K562 (cell line): ENCODE data around the gene ZDHHC14. TPM values are rescaled to one million over a fixed set of nuclear protein-coding genes. Genes with fewer than 3 reads are reported as not detected.

ENCODE experiments used
- ATAC-seq: fragments of 200-7000 bp; cut with Tn5 transposase; 3 replicates; pipeline ENCODE4 v1.9.1; 2020; ENCODE audit warnings: moderate library complexity
- BruUV-seq: library from RNA; stranded (reverse); fragments of 400-500 nt; replicated peaks from 2 replicates; lab custom pipeline; 2021; lab: Mats Ljungman, UMichigan
- CTCF ChIA-PET: fragments of 300-600 bp; formaldehyde crosslinking; extraction: SDS; loops from one replicate; lab custom pipeline; 2021; ENCODE audit warnings: low intra/inter-chr PET ratio; lab: Yijun Ruan, JAX
- POLR2A ChIA-PET: fragments of 300-600, 350-650 bp; sonication (Branson Sonifier 250); formaldehyde crosslinking; extraction: SDS; loops from one replicate; lab custom pipeline; 2021; ENCODE audit warnings: antibody characterized with exemption, inconsistent platforms; lab: Yijun Ruan, JAX
- DNase-seq, 4 experiments: peaks; one replicate each; pipeline versions ENCODE4 v3.0.0 to v3.0.0-alpha.2; 2011 to 2018; ENCODE audit warnings: low spot score in 3 of 4, mixed read lengths in 3 of 4; ENCODE audit errors: extremely low read depth in 1 of 4
- FAIRE-seq: peaks from 2 replicates; lab custom pipeline; 2011; peaks lifted over from hg19 to GRCh38; lab: Jason Lieb, UNC
- H2AFZ ChIP-seq: 2 replicates; pipeline ENCODE4 v1.6.0; 2011; ENCODE audit warnings: low read depth, low read length, control low read depth, inconsistent platforms
- H3K27ac ChIP-seq: fragments of 200-600 bp; 3 replicates; pipeline ENCODE4 v1.8.0; 2011; ENCODE audit warnings: low read depth, mild to moderate bottlenecking, control low read depth, inconsistent platforms, low read length, moderate library complexity, mixed read lengths; ENCODE audit errors: extremely low read depth
- H3K27me3 ChIP-seq, 2 experiments: fragments of 300-600 bp in 1 of 2; 2 replicates in 1 of 2; 3 replicates in 1 of 2; pipeline versions ENCODE4 v1.6.0 to v1.8.0; 2011; ENCODE audit warnings: inconsistent platforms in 2 of 2, low read length in 2 of 2, mild to moderate bottlenecking in 1 of 2, mixed read lengths in 1 of 2, moderate library complexity in 1 of 2; ENCODE audit not compliant: control insufficient read depth in 2 of 2, insufficient read depth in 2 of 2
- H3K36me3 ChIP-seq: fragments of 300-600 bp; 3 replicates; pipeline ENCODE4 v1.8.0; 2011; ENCODE audit warnings: mild to moderate bottlenecking, low read length, inconsistent platforms; ENCODE audit not compliant: control insufficient read depth, insufficient read depth
- H3K4me1 ChIP-seq, 2 experiments: fragments of 200-600 bp in 1 of 2; replicated peaks in 1 of 2; 2 replicates in 1 of 2; 3 replicates in 1 of 2; pipeline versions ENCODE4 v1.5.1 to v1.8.0; 2011; ENCODE audit warnings: inconsistent platforms in 2 of 2, low read length in 2 of 2, mild to moderate bottlenecking in 1 of 2, mixed read lengths in 1 of 2, moderate library complexity in 1 of 2; ENCODE audit not compliant: control insufficient read depth in 2 of 2, insufficient read depth in 2 of 2
- H3K4me2 ChIP-seq: 2 replicates; pipeline ENCODE4 v1.6.1; 2011; ENCODE audit warnings: low read length, control low read depth, inconsistent platforms, mixed read lengths; ENCODE audit not compliant: insufficient read depth
- H3K4me3 ChIP-seq: fragments of 200-600 bp; sonication (generic), shearing (Covaris generic); 2 replicates; pipeline ENCODE4 v1.5.1; 2016; ENCODE audit warnings: control low read depth, inconsistent platforms
- H3K79me2 ChIP-seq: fragments of 200-600 bp; 3 replicates; pipeline ENCODE4 v1.8.0; 2011; ENCODE audit warnings: low read length, inconsistent platforms; ENCODE audit not compliant: control insufficient read depth, insufficient read depth
- H3K9ac ChIP-seq, 2 experiments: 2 replicates each; pipeline versions ENCODE4 v1.6.0 to v1.6.1; 2011; ENCODE audit warnings: low read depth in 2 of 2, low read length in 2 of 2, control low read depth in 1 of 2, inconsistent platforms in 1 of 2, mild to moderate bottlenecking in 1 of 2, mixed read lengths in 1 of 2; ENCODE audit not compliant: insufficient read depth in 1 of 2
- H3K9me1 ChIP-seq: one replicate; pipeline ENCODE4 v1.6.0; 2011; ENCODE audit warnings: inconsistent platforms, mild to moderate bottlenecking, low read length, moderate library complexity; ENCODE audit not compliant: control insufficient read depth, insufficient read depth
- H3K9me3 ChIP-seq: replicated peaks from 2 replicates; pipeline ENCODE4 v1.5.1; 2011; ENCODE audit warnings: low read depth, low read length, inconsistent platforms; ENCODE audit not compliant: control insufficient read depth, insufficient read depth
- H4K20me1 ChIP-seq: replicated peaks from 2 replicates; pipeline ENCODE4 v1.6.1; 2011; ENCODE audit warnings: low read length, inconsistent platforms, mixed read lengths; ENCODE audit not compliant: control insufficient read depth, insufficient read depth
- ARHGAP35 ChIP-seq: fragments of 450-650 bp; IDR thresholded peaks from 2 replicates; pipeline ENCODE4 v1.6.1; 2018; ENCODE audit not compliant: partially characterized antibody
- EGR1 ChIP-seq: fragments of 450-650 bp; conservative IDR thresholded peaks from 2 replicates; pipeline ENCODE4 v1.6.1; 2017; ENCODE audit warnings: mild to moderate bottlenecking
- KLF16 ChIP-seq: IDR thresholded peaks from 2 replicates; pipeline ENCODE4 v1.6.1; 2016; ENCODE audit warnings: antibody characterized with exemption
- NFRKB ChIP-seq: fragments of 450-650 bp; IDR thresholded peaks from 2 replicates; pipeline ENCODE4 v1.6.1; 2016; ENCODE audit warnings: low read depth
- NFYB ChIP-seq: IDR thresholded peaks from 2 replicates; pipeline ENCODE4 v1.6.1; 2011; ENCODE audit warnings: mild to moderate bottlenecking, moderate library complexity; ENCODE audit not compliant: insufficient read length; ENCODE audit errors: extremely low read depth
- RBM25 ChIP-seq: fragments of 200-400 bp; formaldehyde crosslinking; IDR thresholded peaks from 2 replicates; pipeline ENCODE4 v1.6.1; 2018; ENCODE audit warnings: low read length, low read depth, moderate library complexity; ENCODE audit not compliant: severe bottlenecking
- SAFB ChIP-seq: fragments of 200-400 bp; formaldehyde crosslinking; IDR thresholded peaks from 2 replicates; pipeline ENCODE4 v1.6.1; 2017; ENCODE audit warnings: low read depth, low read length, borderline replicate concordance
- TEAD4 ChIP-seq, 2 experiments: sonication (generic) in 1 of 2; formaldehyde crosslinking in 1 of 2; IDR thresholded peaks; 2 replicates each; pipeline versions ENCODE4 v1.6.1 to v1.8.0; 2012 to 2022; ENCODE audit warnings: borderline replicate concordance in 1 of 2, inconsistent platforms in 1 of 2, low read length in 1 of 2, mild to moderate bottlenecking in 1 of 2, missing genetic modification reagents in 1 of 2
- ZNF583 ChIP-seq: fragments of 250-450 bp; sonication (Bioruptor Pico); IDR thresholded peaks from 2 replicates; pipeline ENCODE4 v1.4.0; 2020
- ZNF589 ChIP-seq: fragments of 200-800 bp; sonication (Bioruptor generic); IDR thresholded peaks from 2 replicates; pipeline ENCODE4 v1.6.1; 2016; ENCODE audit warnings: low read depth, missing genetic modification characterization, missing compliant biosample characterization
- ZNF707 ChIP-seq: fragments of 250-450 bp; sonication (Bioruptor Pico); conservative IDR thresholded peaks from 2 replicates; pipeline ENCODE4 v1.8.0; 2022; ENCODE audit warnings: inconsistent platforms, mild to moderate bottlenecking, moderate library complexity
- WGBS: fragments of 100-300 bp; shearing (Covaris generic); methylation state at CpG from one replicate; pipeline ENCODE4 v1.1.6; 2016; ENCODE audit warnings: low coverage, mixed read lengths; ENCODE audit not compliant: insufficient coverage; ENCODE audit errors: missing lambda C conversion rate; 5-methylcytosine and 5-hydroxymethylcytosine counted together
- in situ Hi-C: fragments of 300-500 bp; cut with MboI; formaldehyde crosslinking; loops from 4 replicates; pipeline ENCODE4 v1.15.0; 2018; ENCODE audit warnings: inconsistent platforms, mixed read lengths
- intact Hi-C: fragments of 100-400 bp; cut with micrococcal nuclease; formaldehyde crosslinking; loops from 2 replicates; pipeline ENCODE4 v1.14.2; 2022
- polyA plus RNA-seq, 8 experiments: library from polyadenylated mRNA; depleted of rRNA in 4 of 8; stranded (reverse) in 5 of 8; unstranded in 3 of 8; fragments of >200 nt; fragmentation: Nextera tagmentation in 2 of 8; fragmentation: Illumina TruSeq in 1 of 8; extraction: Ambion mirVana in 2 of 8; extraction: Trizol in 1 of 8; gene quantifications; 2 replicates each; pipeline versions ENCODE4 v1.2.1 to v1.2.3, GENCODE V29; 2011 to 2014; ENCODE audit warnings: inconsistent platforms in 1 of 8, missing spikeins in 1 of 8
- total RNA-seq, 7 experiments: library from RNA; depleted of rRNA in 6 of 7; stranded (reverse); fragments of >200 nt in 6 of 7; fragmentation: Illumina TruSeq in 2 of 7; extraction: Trizol in 2 of 7; gene quantifications; 2 replicates each; pipeline versions ENCODE4 v1.2.1 to v1.2.3, GENCODE V29; 2011 to 2021; ENCODE audit warnings: low replicate concordance in 1 of 7
- TF ChIP-seq, protein P1 (sequence below), 2 experiments: fragments of 150-350 bp in 1 of 2; IDR thresholded peaks; 2 replicates each; pipeline ENCODE4 v1.6.1; 2012 to 2016; ENCODE audit warnings: low read depth in 2 of 2, low read length in 2 of 2, mild to moderate bottlenecking in 1 of 2, moderate library complexity in 1 of 2
- TF ChIP-seq, protein P2 (sequence below): fragments of 450-650 bp; formaldehyde crosslinking; IDR thresholded peaks from 2 replicates; pipeline ENCODE4 v1.4.0; 2020; ENCODE audit warnings: mild to moderate bottlenecking, moderate library complexity
- TF ChIP-seq, protein P3 (sequence below): fragments of 250-450 bp; sonication (Bioruptor Pico); IDR thresholded peaks from 2 replicates; pipeline ENCODE4 v1.8.0; 2022; ENCODE audit warnings: inconsistent platforms

ZDHHC14 gene
- total and polyA plus RNA-seq, 9 of the 15 experiments (the other 6 are each of a cell fraction or from before 2014, with no cell fraction given), result 0.92 to 23.1 (median 13.8) TPM

DNA sequence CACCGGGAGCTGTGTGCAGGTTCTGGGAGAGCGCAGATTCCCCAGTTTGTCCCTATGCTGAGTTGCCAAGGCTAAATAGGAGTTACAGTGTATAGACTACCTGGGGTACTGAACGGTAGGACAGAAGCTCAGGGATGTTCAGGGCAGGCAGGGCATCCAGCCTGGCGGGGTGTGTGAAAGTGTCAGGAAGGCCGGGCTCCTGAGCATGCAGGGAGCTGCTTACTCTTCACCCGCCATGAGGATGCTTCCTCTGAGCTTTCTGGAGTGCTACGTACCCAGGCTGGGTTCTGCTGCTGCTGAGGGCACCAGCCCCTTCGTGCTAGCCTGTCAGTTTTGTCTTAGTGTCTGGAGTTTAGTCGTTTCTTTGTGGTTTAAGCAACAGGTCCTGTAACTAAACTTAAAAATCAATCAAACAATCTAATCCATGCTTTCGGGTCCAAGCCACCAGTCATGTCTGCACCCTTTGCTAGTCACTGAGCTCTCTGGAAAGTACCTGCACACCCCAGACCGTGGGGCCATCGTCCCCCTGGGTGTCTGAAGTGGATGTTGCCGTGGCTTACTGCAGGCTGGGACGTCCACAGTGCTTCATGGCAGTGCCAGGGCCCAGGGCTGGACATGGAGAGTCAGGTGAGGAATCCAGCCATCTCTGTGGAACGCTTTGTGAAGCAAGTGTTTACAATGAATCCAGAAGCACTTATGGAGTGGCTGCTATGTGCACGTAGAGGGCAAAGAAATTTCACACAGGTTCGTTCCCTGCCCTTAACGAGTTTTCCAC is 221.7 kb downstream of the ZDHHC14 start:
- Histone ChIP-seq H3K36me3 (peaks cover 4% of the 10 kb centered on the region; the same call in 1 of the 3 replicates), H3K9me3 (no peaks in the 10 kb centered on the region), H3K9ac (peak overlapping the region in 1 of 2 experiments; percentile 21; a peak in 1 of 4 replicates), H2AFZ (no peak overlapping the region), H3K4me1 (no peaks in the 10 kb centered on the region), H3K79me2 (no peaks in the 10 kb centered on the region), H3K4me3 (no peak overlapping the region), H3K27me3 (no peaks in the 10 kb centered on the region), H4K20me1 (no peaks in the 10 kb centered on the region), H3K27ac (no peak overlapping the region), H3K4me2 (no peak overlapping the region), H3K9me1 (no peaks in the 10 kb centered on the region)
- no TSS peak for BruUV-seq
- ATAC-seq (no peak), DNase-seq (no peak), FAIRE-seq (no peak)
- ChIA-PET POLR2A (interaction anchor here (0.8 to 2.3 kb wide), 3 partner anchors 9 to 12 kb away, joined by 3 to 11 read pairs (median 3); no protein-coding TSS in a partner anchor), CTCF (no interaction called here)
- intact Hi-C loops, result no loop called here
- in situ Hi-C loops, result no loop called here
- 80% methylated on average over 18 of the region's 18 CpGs for WGBS
- TF ChIP-seq ARHGAP35 (no peak), NFRKB (no peak), ZNF707 (no peak), NFYB (no peak), SAFB (no peak), ZNF583 (no peak), ZNF589 (CRISPR knock-in tag) (no peak), KLF16 (no peak), TEAD4 (IDR thresholded peaks at IDR 0.05; ENCODE audit: low read length) (no peak), TEAD4 (CRISPR knock-in tag; IDR thresholded peaks at IDR 0.05; ENCODE audit: borderline replicate concordance) (no peak), EGR1 (no peak), RBM25 (no peak)
- TF ChIP-seq, protein P1, sequence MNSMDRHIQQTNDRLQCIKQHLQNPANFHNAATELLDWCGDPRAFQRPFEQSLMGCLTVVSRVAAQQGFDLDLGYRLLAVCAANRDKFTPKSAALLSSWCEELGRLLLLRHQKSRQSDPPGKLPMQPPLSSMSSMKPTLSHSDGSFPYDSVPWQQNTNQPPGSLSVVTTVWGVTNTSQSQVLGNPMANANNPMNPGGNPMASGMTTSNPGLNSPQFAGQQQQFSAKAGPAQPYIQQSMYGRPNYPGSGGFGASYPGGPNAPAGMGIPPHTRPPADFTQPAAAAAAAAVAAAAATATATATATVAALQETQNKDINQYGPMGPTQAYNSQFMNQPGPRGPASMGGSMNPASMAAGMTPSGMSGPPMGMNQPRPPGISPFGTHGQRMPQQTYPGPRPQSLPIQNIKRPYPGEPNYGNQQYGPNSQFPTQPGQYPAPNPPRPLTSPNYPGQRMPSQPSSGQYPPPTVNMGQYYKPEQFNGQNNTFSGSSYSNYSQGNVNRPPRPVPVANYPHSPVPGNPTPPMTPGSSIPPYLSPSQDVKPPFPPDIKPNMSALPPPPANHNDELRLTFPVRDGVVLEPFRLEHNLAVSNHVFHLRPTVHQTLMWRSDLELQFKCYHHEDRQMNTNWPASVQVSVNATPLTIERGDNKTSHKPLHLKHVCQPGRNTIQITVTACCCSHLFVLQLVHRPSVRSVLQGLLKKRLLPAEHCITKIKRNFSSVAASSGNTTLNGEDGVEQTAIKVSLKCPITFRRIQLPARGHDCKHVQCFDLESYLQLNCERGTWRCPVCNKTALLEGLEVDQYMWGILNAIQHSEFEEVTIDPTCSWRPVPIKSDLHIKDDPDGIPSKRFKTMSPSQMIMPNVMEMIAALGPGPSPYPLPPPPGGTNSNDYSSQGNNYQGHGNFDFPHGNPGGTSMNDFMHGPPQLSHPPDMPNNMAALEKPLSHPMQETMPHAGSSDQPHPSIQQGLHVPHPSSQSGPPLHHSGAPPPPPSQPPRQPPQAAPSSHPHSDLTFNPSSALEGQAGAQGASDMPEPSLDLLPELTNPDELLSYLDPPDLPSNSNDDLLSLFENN (IDR thresholded peaks at IDR 0.05; ENCODE audit: low read depth in 2 of 2, low read length in 2 of 2), result no peak
- TF ChIP-seq, protein P2, sequence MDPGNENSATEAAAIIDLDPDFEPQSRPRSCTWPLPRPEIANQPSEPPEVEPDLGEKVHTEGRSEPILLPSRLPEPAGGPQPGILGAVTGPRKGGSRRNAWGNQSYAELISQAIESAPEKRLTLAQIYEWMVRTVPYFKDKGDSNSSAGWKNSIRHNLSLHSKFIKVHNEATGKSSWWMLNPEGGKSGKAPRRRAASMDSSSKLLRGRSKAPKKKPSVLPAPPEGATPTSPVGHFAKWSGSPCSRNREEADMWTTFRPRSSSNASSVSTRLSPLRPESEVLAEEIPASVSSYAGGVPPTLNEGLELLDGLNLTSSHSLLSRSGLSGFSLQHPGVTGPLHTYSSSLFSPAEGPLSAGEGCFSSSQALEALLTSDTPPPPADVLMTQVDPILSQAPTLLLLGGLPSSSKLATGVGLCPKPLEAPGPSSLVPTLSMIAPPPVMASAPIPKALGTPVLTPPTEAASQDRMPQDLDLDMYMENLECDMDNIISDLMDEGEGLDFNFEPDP, result no peak
- TF ChIP-seq, protein P3, sequence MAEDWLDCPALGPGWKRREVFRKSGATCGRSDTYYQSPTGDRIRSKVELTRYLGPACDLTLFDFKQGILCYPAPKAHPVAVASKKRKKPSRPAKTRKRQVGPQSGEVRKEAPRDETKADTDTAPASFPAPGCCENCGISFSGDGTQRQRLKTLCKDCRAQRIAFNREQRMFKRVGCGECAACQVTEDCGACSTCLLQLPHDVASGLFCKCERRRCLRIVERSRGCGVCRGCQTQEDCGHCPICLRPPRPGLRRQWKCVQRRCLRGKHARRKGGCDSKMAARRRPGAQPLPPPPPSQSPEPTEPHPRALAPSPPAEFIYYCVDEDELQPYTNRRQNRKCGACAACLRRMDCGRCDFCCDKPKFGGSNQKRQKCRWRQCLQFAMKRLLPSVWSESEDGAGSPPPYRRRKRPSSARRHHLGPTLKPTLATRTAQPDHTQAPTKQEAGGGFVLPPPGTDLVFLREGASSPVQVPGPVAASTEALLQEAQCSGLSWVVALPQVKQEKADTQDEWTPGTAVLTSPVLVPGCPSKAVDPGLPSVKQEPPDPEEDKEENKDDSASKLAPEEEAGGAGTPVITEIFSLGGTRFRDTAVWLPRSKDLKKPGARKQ (CRISPR knock-in tag), result no peak
